Esophagus squamous epithelium (tissue), 4 donors: Measurements from ENCODE around the gene LYL1.

Experiments used
- POLR2A ChIP-seq, 4 donors: fragments of 450-650 bp; IDR thresholded peaks; one replicate each; pipeline ENCODE4 v1.6.1; 2017; ENCODE audit warnings: antibody characterized with exemption in 4 of 4, mild to moderate bottlenecking in 4 of 4, moderate library complexity in 3 of 4
- TF ChIP-seq, protein P1 (sequence below), 6 experiments: fragments of 450-650 bp in 4 of 6; fragments of 200-600 bp in 2 of 6; sonication (generic) in 2 of 6; IDR thresholded peaks; one replicate each; pipeline ENCODE4 v1.5.1; 2016 to 2019; ENCODE audit warnings: antibody characterized with exemption in 6 of 6, mild to moderate bottlenecking in 4 of 6, moderate library complexity in 4 of 6

DNA sequence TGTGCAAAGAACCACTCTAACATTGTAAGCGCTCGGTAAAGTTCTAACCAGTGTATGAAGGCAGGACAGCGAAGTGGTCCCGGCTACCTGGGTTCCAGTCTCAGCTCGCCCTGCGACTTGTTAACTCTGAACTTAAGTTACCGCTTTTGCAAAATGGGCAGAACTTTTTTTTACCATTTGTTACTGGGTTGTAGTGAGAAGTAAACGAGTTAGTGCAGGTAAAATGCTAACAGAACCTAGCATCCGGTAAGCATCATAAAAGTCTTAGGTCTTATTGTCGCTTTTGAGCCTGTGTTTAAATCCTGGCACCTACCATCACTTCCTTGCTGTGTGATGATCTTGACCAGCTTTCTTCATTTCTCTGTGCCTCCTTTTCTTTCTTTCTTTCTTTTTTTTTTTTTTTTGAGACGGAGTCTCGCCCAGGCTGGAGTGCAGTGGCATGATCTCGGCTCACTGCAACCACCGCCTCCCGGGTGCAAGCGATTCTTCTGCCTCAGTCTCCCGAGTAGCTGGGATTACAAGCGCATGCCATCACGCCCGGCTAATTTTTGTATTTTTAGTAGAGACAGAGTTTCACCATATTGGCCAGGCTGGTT, 14.6 kb upstream of the LYL1 start:
- TF ChIP-seq, protein P1, sequence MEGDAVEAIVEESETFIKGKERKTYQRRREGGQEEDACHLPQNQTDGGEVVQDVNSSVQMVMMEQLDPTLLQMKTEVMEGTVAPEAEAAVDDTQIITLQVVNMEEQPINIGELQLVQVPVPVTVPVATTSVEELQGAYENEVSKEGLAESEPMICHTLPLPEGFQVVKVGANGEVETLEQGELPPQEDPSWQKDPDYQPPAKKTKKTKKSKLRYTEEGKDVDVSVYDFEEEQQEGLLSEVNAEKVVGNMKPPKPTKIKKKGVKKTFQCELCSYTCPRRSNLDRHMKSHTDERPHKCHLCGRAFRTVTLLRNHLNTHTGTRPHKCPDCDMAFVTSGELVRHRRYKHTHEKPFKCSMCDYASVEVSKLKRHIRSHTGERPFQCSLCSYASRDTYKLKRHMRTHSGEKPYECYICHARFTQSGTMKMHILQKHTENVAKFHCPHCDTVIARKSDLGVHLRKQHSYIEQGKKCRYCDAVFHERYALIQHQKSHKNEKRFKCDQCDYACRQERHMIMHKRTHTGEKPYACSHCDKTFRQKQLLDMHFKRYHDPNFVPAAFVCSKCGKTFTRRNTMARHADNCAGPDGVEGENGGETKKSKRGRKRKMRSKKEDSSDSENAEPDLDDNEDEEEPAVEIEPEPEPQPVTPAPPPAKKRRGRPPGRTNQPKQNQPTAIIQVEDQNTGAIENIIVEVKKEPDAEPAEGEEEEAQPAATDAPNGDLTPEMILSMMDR (IDR thresholded peaks at IDR 0.05), result no peak
- TF ChIP-seq POLR2A (IDR thresholded peaks at IDR 0.05), result no peak
